SW480 (cell line): ENCODE data around the gene ANKRD23.
"Not testable (repeated sequence)": the region's sequence is repeated elsewhere in the genome, so short reads cannot be mapped to it uniquely, and the experiment has no call there.

Experiments used
- DNase-seq: peaks from one replicate; pipeline ENCODE4 v3.0.0-alpha.2; 2016; ENCODE audit warnings: low spot score

Gene ANKRD23

DNA sequence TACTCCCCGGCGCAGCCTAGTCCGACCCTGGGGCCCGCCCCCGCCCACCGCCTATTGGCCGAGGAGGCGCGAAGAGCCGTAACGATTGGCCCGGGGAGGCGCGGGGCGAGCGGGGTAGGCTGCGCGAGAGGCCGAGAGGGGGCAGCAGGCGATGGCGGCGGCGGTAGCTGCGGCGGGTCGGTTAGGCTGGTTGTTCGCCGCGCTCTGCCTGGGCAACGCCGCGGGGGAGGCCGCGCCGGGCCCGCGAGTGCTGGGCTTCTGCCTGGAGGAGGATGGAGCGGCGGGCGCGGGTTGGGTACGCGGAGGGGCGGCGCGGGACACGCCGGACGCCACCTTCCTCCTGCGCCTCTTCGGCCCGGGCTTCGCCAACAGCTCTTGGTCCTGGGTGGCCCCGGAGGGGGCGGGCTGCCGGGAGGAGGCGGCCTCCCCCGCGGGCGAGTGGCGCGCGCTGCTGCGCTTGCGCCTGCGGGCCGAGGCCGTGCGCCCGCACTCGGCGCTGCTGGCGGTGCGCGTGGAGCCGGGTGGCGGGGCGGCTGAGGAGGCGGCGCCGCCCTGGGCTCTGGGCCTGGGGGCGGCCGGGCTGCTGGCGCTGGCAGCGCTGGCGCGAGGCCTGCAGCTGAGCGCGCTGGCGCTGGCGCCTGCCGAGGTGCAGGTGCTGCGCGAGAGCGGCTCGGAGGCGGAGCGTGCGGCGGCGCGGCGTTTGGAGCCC lies 27.5 kb downstream of the ANKRD23 start, which contains the start of gene CNNM3:
Gene CNNM3 (plus strand): TSS at position 142 of the 709 bp plus-strand sequence. CDS start 10 bp downstream, at position 152.
- DNase-seq, result peak; percentile 93

GRCh38 chr2:96815326-96816126 lies 28.3 kb downstream of the ANKRD23 start:
- peak; percentile 70 for DNase-seq

DNA sequence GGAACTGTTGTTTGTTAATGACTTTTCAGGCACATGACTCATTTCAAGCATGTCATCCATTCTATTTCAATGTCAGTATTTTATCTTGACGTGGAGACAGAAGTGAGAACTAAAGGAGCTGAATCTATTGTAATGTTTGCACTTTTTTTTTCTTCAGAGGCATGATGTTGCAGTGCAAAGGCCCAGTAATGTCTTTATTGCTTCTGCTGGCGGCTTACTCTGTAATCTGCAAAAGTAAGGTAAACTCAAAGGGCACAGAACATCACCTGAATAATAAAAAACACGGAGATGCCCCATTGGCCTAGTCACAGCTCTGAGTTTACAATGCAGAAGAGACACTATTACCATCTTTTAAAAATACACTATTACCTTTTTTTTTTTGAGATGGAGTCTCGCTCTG lies 30.2 kb downstream of the ANKRD23 start:
- no peak for DNase-seq

GRCh38 chr2:96811917-96812316 lies 31.9 kb downstream of the ANKRD23 start:
- DNase-seq, result no peak

- DNase-seq, result no peak
These were observed 33.0 kb downstream of the ANKRD23 start for GRCh38 chr2:96810783-96811192.

DNA sequence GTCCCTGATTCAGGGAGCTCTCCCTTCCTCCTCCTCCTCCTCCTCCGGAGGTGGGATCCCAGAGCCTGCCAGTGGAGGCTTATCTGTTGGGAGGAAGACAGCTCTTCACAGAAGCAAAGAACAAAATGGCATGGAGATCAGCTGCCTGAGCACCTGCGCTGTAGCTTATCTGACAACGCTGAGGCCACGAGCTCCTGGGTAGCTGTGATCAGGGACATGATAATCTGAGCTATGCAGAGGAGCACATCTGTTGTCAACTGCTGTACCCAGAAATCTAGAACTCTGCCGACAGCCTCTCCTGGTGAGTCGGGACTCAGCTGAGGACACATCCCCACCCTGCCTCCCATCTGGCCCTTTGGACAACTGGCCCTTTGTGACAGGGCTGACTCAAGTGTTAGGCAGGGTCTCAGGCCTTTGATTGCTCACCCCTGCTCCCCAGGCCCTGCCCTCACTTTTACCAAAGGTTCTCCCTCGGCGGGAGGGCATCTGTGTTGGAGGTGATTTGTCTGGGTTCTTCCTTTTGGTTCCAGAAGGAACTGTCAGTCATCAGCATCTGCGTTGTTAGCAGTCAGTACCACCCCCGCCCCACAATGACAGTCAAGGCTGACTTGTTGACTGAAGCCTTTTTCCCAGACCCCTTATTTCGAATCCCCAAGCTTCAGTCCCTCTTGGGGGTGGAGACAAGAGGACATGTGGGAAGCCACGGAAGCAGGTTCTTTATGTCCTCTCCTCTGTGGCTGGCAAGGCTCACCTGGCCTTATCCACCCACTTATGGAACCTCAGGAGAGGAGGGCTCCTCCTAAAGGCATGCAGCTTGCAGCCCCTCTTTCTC lies 33.7 kb downstream of the ANKRD23 start:
- no peak for DNase-seq

DNA sequence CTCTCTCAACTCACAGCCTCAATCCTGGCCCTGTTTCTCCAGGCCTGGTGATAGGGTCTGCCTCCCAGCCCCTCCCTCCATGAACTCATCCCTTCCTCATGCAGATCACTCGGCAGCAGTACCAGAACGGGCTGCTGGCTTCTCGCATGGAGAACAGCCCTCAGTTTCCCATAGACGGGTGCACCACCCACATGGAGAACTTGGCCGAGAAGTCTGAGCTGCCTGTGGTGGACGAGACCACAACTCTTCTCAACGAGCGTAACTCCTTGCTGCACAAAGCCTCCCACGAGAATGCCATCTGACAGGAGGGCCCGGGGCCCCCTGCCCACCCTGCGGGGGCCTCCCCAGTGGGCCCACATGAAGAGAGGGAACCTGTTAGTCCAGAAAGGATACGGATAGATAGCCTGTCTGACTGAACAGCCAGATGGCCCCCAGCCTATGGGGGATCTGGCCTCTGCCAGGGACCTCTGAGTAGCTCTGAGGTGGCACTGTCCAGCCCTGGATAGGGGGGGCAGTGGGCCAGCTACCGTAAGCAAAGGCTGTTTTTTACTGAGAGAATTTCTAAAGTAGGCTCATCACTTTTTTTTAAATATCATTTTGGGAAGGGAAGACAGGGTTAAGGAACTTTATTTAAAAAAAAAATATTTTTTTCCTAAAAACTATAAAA lies 34.5 kb downstream of the ANKRD23 start:
- DNase-seq, result no peak

DNA sequence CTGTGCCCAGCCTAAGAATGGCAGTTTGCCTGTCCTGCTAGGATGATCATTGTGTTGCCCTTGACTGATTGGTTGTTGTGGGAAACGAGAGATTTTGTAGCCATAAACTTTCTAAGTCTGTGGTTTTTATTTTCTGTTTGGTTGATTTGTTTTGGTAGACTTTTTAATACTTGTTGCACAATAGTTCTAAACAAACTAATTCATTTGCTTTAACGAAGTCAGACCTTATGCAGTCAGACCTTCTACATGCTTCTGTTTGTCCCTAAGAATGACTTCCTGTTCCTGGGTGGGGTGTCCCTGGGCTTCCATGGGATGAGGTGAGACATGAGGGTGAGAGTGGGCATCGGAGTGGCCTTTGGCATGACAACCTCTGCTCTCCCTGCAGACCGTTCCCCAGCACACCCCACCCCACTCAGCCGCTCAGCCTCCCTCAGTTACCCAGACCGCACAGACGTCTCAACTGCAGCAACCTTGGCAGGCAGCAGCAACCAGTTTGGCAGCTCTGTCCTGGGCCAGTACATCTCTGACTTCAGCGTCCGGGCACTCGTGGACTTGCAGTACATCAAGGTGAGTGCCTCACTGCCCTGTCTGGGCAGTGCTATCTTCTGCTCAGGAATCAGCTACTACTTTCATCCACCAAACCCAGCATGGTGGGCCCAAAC lies 35.5 kb downstream of the ANKRD23 start:
- DNase-seq, result no peak

- no peak for DNase-seq
These were observed 36.7 kb downstream of the ANKRD23 start for GRCh38 chr2:96807127-96807471.

- no peak for DNase-seq
These were observed 37.2 kb downstream of the ANKRD23 start for GRCh38 chr2:96806468-96807126.

DNA sequence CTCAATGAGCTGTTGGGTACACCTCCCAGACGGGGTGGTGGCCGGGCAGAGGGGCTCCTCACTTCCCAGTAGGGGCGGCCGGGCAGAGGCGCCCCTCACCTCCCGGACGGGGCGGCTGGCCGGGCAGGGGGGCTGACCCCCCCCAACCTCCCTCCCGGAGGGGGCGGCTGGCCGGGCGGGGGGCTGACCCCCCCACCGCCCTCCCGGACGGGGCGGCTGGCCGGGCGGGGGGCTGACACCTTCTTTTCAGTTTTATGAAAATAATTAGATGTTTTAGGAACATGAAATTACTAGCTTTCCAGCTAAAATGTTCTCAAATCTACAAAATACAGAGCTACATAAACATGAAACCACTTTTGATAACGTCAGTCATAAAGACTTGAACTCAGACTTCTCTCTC lies 37.9 kb downstream of the ANKRD23 start:
- DNase-seq, result not testable (repeated sequence)

DNA sequence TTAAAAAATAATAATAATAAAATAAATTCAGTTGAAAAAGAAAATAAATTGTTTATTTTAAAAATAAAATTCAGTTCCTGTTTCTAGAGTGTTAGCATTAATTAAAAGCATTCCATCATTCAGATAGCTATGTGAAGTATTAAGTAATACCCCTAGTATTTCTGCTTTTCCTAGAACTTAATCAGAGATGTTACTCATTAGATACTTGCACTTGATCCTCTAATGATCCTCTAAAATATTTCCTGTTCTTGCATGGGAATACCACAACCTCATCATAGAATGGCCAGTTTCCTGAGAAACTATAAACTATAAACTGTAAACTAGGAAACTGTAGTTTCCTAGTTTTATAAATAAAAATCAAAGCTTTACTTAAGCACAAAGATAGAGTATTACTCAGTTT lies 38.8 kb downstream of the ANKRD23 start:
- no peak for DNase-seq

GRCh38 chr2:96802721-96803120 lies 41.1 kb downstream of the ANKRD23 start:
- DNase-seq, result no peak

GRCh38 chr2:96801786-96802595 lies 41.8 kb downstream of the ANKRD23 start:
- DNase-seq, result no peak

DNA sequence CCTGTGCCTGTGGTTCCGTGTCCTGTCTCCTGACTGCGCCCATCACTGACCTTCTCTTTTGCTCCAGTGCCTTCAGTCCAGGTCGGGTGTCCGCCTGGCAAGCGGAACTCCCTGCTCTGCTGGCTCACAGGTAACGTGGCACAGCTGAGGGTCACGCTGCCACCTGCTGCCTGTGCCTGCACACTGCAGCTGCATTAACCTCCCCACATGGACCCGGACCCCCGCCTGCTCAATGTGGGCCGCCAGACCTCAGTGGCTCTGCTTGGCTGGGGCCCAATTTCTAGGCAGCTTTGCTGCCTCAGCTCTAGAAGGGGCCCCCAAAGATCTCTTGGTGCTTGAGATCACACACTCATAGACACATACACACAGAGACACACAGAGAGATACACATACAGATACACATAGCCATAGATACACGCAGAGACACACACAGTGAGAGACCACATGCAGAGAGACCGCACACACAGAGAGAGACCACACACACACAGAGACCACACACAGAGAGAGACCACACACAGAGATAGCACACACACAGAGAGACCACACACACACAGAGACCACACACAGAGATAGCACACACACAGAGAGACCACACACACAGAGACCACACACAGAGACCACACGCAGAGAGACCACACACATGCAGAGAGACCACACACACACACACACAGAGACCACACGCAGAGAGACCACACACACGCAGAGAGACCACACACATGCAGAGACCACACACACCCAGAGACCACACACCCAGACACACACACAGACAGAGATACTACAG lies 42.6 kb downstream of the ANKRD23 start:
- DNase-seq, result peak; percentile 54

DNA sequence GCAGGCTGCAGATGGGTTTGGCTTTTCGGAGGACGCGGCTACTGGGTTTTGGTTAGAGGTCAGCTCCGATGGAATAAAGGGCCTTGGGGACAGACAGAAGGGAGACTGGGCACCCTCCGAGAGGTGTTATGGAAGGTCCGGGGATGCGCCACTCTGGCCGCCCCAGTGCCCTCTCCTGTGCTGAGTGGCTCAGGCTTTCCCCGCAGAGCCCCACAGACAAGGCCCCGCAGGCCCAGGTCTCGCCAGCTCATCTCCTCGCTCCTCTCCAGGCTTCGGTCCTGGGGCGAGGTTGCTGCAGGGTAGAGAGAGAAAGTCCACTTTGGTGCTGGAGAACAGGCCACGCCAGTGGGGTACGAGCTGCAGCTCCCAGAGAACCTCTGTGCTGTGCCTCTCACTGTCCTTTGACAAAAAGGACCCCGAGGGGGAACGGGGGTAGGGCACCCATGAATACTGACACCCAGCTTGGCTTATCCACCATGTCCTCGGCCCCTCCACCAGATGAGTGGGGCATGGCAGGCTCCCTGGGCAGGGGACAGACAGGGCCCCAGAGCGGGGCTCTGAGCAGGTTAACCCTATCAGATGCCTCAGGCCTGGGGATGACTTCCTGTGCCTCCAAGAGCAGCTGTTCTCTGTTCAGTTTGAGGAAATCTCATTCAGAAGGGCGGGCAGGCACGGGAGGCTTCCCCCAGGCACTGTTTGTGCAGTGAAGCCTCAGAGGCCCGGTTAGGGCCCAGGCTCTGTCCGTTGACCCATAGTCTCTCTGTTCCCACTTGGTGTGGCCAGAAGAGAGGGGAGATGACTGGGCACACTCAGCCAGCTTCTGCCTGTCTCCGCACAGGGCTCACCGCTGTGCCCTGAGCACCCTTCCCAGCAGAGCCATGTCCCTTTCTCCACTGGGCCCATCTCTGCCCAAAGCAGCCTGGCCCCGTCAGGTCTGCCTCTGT lies 43.5 kb downstream of the ANKRD23 start:
- DNase-seq, result no peak

GRCh38 chr2:96799623-96799935 lies 44.2 kb downstream of the ANKRD23 start:
- no peak for DNase-seq
